Gastrocnemius medialis (tissue), 4 donors: ENCODE measurements around the gene USP9Y.

Experiments
- CTCF ChIP-seq, 5 experiments: fragments of 450-650 bp in 3 of 5; fragments of 200-600 bp in 2 of 5; sonication (generic) in 2 of 5; IDR thresholded peaks in 4 of 5; conservative IDR thresholded peaks in 1 of 5; 1 replicate in 4 of 5; 2 replicates in 1 of 5; pipeline ENCODE4 v1.5.1; 2016 to 2019; ENCODE audit warnings: antibody characterized with exemption in 5 of 5, mild to moderate bottlenecking in 3 of 5, moderate library complexity in 3 of 5
- POLR2A ChIP-seq, 2 donors: fragments of 450-650 bp; IDR thresholded peaks; one replicate each; pipeline ENCODE4 v1.6.1; 2017; ENCODE audit warnings: antibody characterized with exemption in 2 of 2, mild to moderate bottlenecking in 2 of 2, moderate library complexity in 2 of 2

- no peak for TF ChIP-seq CTCF (IDR thresholded peaks at IDR 0.05 in 4 of 5, conservative IDR thresholded peaks at IDR 0.05 in 1 of 5)
- no peak for TF ChIP-seq POLR2A (IDR thresholded peaks at IDR 0.05)
Measured at GRCh38 chrY:12793999-12794398, 93.0 kb downstream of the USP9Y start.
